RWPE2 (cell line): ENCODE measurements around the gene TMEM63C.
"Not testable (repeated sequence)": the region's sequence is repeated elsewhere in the genome, so short reads cannot be mapped to it uniquely, and the experiment has no call there.

ENCODE experiments used
- ATAC-seq: fragments of 200-7000 bp; cut with Tn5 transposase; 3 replicates; pipeline ENCODE4 v1.9.1; 2021; ENCODE audit warnings: low read depth
- DNase-seq: peaks from one replicate; pipeline ENCODE4 v3.0.0-alpha.2; 2020; ENCODE audit warnings: low spot score
- H3K27ac ChIP-seq: fragments of 450-650 bp; 2 replicates; pipeline ENCODE4 v1.5.1; 2017; ENCODE audit warnings: mild to moderate bottlenecking; ENCODE audit not compliant: poor library complexity, severe bottlenecking
- H3K27me3 ChIP-seq: fragments of 250-450 bp; sonication (Bioruptor Pico); 2 replicates; pipeline ENCODE4 v1.5.1; 2021; ENCODE audit warnings: mild to moderate bottlenecking, moderate library complexity; ENCODE audit not compliant: insufficient read depth, poor library complexity, severe bottlenecking
- H3K36me3 ChIP-seq: fragments of 250-450 bp; sonication (Bioruptor Pico); 2 replicates; pipeline ENCODE4 v1.5.1; 2020; ENCODE audit warnings: low read depth, mild to moderate bottlenecking, moderate library complexity
- H3K4me1 ChIP-seq: fragments of 250-450 bp; sonication (Bioruptor Pico); 2 replicates; pipeline ENCODE4 v1.5.1; 2021; ENCODE audit warnings: mild to moderate bottlenecking, moderate library complexity; ENCODE audit not compliant: insufficient read depth, poor library complexity, severe bottlenecking
- H3K4me3 ChIP-seq: fragments of 250-450 bp; sonication (Bioruptor Pico); 2 replicates; pipeline ENCODE4 v1.5.1; 2021; ENCODE audit warnings: mild to moderate bottlenecking, moderate library complexity; ENCODE audit not compliant: severe bottlenecking
- H3K9me3 ChIP-seq: fragments of 250-450 bp; sonication (Bioruptor Pico); 2 replicates; pipeline ENCODE4 v1.5.1; 2021; ENCODE audit warnings: mild to moderate bottlenecking, moderate library complexity; ENCODE audit not compliant: severe bottlenecking
- CTCF ChIP-seq: fragments of 450-650 bp; IDR thresholded peaks from one replicate; pipeline ENCODE4 v1.5.1; 2017; ENCODE audit warnings: mild to moderate bottlenecking, moderate library complexity; ENCODE audit not compliant: poor library complexity, severe bottlenecking

Gene TMEM63C

GRCh38 chr14:77278461-77279230 lies 97.0 kb downstream of the TMEM63C start:
- ATAC-seq: no peak
- peaks cover 12% of the 10 kb centered on the region; the same call in 1 of the 2 replicates for H3K36me3 ChIP-seq

GRCh38 chr14:77279719-77280118 lies 98.1 kb downstream of the TMEM63C start:
- H3K9me3 ChIP-seq: no peaks in the 10 kb centered on the region
- peaks cover 23% of the 10 kb centered on the region for H3K36me3 ChIP-seq
- no peak for TF ChIP-seq CTCF
- H3K4me1 ChIP-seq: no peaks in the 10 kb centered on the region
- H3K27ac ChIP-seq: no peak overlapping the region
- no peak overlapping the region for H3K4me3 ChIP-seq
- H3K27me3 ChIP-seq: no peaks in the 10 kb centered on the region
- ATAC-seq: no peak
- DNase-seq: no peak

More at GRCh38 chr14:77278461-77279230, 97.0 kb downstream of the TMEM63C start:
- H3K4me1 ChIP-seq: no peaks in the 10 kb centered on the region
- H3K9me3 ChIP-seq: no peaks in the 10 kb centered on the region
- no peak for DNase-seq
- no peak overlapping the region for H3K27ac ChIP-seq
- H3K4me3 ChIP-seq: no peak overlapping the region
- no peak for TF ChIP-seq CTCF
- H3K27me3 ChIP-seq: no peaks in the 10 kb centered on the region

DNA sequence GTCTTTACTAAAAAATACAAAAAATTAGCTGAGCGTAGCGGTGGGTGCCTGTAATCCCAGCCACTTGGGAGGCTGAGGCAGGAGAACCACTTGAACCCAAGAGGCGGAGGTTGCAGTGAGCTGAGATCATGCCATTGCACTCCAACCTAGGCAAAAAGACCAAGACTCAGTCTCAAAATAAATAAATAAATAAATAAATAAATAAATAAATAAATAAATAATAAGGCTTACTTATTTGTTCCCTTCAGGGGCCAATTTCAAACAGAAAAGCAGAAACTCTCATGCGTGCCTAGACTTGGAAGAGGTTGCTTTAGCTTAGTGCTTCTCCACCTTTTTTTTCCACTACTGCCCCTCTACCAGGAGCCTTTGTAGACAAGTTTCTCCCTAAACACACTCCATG lies 99.3 kb downstream of the TMEM63C start:
- H3K27ac ChIP-seq, H3K4me1 ChIP-seq, H3K27me3 ChIP-seq, H3K4me3 ChIP-seq, H3K9me3 ChIP-seq, DNase-seq, ATAC-seq: not testable (repeated sequence)
- H3K36me3 ChIP-seq: peaks cover 33% of the 10 kb centered on the region

- Histone ChIP-seq H3K27me3 (no peaks in the 10 kb centered on the region), H3K36me3 (peaks cover 43% of the 10 kb centered on the region), H3K27ac (no peak overlapping the region), H3K4me1 (no peaks in the 10 kb centered on the region), H3K9me3 (no peaks in the 10 kb centered on the region), H3K4me3 (no peak overlapping the region)
- no peak for TF ChIP-seq CTCF
- DNase-seq (no peak), ATAC-seq (no peak)
These were observed 100.3 kb downstream of the TMEM63C start for GRCh38 chr14:77281852-77282410.

GRCh38 chr14:77284066-77284465 lies 102.5 kb downstream of the TMEM63C start:
- TF ChIP-seq CTCF: no peak
- no peaks in the 10 kb centered on the region for H3K4me1 ChIP-seq
- H3K36me3 ChIP-seq: peaks cover 43% of the 10 kb centered on the region
- no peak overlapping the region for H3K27ac ChIP-seq
- DNase-seq: no peak
- ATAC-seq: no peak
- H3K27me3 ChIP-seq: no peaks in the 10 kb centered on the region
- no peaks in the 10 kb centered on the region for H3K9me3 ChIP-seq
- no peak overlapping the region for H3K4me3 ChIP-seq
